NCI-H2196 treated with DMSO at 0.1 percent for 48 hours (cell line): ENCODE data around the gene CLECL1.

Source experiments
- DNase-seq: peaks from one replicate; lab custom pipeline; 2025; ENCODE audit not compliant: unreplicated experiment; lab: John Stamatoyannopoulos, UW

CLECL1 gene

GRCh38 chr12:9732921-9733461, at the start of gene CLECL1:
Gene CLECL1, minus strand, starts transcription at chr12:9733097.
- no peak for DNase-seq

- no peak for DNase-seq
Measured at GRCh38 chr12:9781360-9781759, 48.5 kb upstream of the CLECL1 start.

DNA sequence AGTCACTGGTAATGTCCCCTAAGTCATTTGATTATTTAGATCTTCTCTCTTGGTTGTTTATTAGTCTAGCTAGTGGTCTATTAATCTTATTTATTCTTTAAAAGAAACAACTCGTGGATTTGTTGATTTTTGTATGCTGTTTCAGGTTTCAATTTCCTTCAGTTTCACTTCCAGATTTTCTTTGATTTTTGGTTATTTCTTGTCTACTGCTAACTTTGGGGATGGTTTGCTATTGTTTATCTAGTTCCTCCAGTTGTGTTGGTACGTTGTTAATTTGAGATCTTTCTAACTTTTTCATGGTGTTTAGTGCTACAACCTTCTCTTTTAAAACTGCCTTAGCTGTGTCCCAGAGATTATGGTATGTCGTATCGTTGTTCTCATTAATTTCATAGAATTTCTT, 46.3 kb upstream of the CLECL1 start:
- no peak for DNase-seq

GRCh38 chr12:9776781-9777180, 43.9 kb upstream of the CLECL1 start:
- no peak for DNase-seq

GRCh38 chr12:9773216-9773877, 40.5 kb upstream of the CLECL1 start:
- no peak for DNase-seq

- no peak for DNase-seq
Measured at GRCh38 chr12:9763025-9763424, 30.1 kb upstream of the CLECL1 start.

DNA sequence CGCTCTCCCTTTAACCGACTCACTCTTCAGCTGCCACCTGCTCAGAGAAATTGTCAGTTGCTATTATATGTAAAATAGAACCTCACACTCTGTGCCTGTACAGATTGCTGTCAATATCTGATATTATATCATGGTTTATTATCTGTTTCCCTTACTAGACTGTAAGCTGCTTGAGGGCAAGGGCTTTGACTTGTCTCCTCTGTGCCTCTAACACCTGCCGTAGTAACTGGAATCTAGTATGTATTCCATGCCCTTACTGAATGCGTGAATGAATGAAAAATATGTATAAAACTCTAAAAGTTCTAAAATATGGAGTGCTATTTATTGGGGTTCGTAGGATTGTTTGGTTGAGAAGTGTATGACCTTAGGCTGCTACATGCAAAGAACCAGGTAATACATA, 29.5 kb upstream of the CLECL1 start:
- DNase-seq = no peak

- DNase-seq = no peak
Measured at GRCh38 chr12:9761419-9761781, 28.5 kb upstream of the CLECL1 start.

GRCh38 chr12:9760699-9761418, 28.0 kb upstream of the CLECL1 start, which contains the start of gene CD69:
Gene CD69, minus strand, starts transcription at chr12:9760901. Its CDS starts 81 bp downstream, at chr12:9760820.
- DNase-seq = no peak

DNA sequence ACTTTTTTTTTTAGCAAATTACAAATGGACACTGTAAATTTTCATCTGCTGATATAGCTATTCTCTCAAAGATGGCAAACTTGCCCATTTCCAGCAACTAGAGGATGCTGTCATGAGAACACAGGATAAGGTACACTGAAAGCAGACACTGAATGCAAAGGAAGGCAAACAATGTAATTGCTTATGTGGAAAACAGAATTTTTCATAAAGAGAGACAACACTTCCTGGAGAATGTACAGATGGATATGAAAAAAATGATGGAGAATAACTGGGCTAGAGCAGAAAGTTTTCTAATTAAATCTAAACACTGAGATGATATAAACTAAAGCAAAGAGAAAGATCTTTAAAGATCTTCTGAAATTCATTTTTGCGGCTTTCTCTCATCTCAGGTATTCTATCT, 27.2 kb upstream of the CLECL1 start:
- no peak for DNase-seq

GRCh38 chr12:9759694-9760093, 26.8 kb upstream of the CLECL1 start:
- no peak for DNase-seq

- DNase-seq = no peak
Measured at GRCh38 chr12:9758119-9758518, 25.2 kb upstream of the CLECL1 start.

DNA sequence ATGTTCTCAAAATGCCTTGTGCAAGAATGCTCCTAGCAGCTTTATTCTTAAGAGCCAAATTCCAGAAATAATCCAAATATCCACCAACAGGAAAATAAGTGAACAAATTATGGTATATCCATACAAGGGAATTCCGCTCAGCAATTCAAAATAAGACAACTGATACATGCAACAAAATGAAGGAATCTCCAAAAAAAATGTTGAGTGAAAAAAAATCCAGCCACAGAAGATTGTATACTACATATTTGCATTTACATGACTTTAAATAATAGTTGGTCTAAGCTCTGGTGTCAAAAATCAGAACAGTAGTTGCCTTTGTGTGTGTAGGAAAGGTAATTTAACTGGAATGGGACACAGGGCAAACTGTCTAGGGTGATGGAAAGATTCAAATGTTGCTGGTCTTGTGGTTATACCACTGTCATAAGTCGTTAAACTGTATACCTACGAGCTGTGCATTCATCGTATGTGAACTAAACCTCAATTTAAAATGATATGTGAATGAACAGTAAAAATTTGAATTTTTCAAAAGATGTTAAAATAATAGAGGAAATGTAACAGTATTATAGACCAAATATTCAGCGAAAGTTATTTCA, 24.6 kb upstream of the CLECL1 start:
- no peak for DNase-seq

DNA sequence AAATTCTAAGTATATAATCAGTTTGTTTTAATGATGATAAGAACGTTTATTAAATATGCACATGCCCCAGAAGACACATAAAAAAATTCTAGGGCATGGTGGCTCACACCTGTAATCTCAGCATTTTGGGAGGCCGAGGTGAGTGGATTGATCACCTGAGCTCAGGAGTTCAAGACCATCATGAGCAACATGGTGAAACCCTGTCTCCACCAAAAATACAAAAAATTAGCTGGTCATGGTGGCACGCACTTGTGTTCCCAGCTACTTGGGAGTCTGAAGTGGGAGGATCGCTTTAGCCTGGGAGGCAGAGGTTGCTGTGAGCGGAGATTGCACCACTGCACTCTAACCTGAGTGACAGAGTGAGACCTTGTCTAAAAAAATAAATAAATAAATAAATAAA, 23.8 kb upstream of the CLECL1 start:
- no peak for DNase-seq

DNA sequence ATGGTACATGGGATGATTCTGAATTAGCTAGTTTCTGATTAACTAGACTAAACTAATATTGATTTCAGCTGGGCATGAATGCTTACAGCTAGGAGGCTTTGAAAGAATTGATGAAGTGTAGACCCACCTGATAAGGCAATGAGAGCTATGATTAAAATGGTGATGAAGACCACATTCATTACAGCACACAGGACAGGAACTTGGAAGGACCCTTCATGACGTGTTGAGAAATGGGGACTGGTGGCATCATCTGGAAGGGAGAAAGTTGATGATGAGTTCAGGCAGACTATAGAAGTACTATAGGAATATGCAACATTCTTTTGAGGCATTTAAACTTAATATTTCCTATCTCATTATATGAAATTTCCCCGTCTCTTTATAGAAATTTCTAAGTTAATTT, 23.3 kb upstream of the CLECL1 start:
- DNase-seq = no peak

- DNase-seq = no peak
Measured at GRCh38 chr12:9755567-9755966, 22.7 kb upstream of the CLECL1 start.

DNA sequence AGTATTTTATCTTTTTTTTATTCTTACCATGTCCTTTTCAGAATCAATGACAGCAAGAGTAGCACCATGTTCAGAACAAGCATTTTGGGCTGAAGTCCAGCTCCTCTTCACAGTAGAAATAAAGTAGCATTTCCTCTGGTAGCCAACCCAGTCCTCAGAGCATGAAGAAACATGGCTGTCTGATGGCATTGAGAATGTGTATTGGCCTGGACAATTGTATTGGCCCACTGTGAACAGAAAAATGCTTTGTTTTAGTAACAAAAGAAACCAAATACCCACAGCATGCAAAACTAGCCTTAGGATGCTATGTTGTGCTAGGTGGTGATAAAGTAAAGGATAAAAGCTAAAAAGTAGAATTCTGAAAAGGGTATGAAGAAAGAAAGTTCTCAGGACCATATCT, 22.1 kb upstream of the CLECL1 start:
- no peak for DNase-seq

GRCh38 chr12:9754099-9754927, 21.4 kb upstream of the CLECL1 start:
- DNase-seq = no peak

DNA sequence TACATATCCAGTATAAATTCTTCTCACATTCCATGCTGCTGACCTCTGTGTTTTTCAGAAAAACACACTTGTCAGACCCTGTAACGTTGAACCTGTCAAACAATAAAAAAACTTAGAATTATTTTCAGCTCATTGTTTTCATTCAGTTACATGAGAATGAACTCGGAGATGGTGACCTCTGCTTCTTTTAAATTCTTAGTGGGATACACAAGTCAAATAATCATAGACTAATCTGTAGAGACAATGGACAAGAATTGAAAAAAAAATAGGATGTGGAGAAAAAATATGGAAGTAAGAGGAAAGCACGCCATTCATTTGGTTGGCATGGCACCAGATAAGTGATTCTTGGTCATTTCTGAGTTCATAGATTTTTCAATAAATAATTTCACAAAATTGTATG, 20.6 kb upstream of the CLECL1 start:
- DNase-seq = no peak

DNA sequence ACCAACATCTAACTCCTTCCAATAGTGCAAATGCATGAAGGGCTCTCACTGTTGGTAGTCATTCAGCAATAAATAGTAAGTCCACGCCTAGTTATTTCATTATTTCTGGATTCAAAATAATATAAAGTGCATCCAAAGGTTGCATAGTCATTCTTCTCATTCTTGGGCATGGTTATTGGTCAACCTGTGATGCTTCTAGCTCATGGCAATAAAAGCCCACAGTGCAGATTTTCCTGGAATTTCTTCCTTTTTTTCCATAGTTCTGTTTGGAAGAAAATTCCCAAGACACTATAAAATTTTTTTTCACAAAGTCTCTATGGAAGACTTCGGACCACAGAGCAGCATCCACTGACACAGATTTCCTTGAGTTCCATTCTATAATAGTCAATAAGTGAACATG, 20.2 kb upstream of the CLECL1 start:
- no peak for DNase-seq
